T-cell (primary cell): Measurements from ENCODE around the gene KRTAP10-8. TPM values are rescaled to one million over a fixed set of nuclear protein-coding genes. Genes with fewer than 3 reads are reported as not detected.
A peak's percentile ranks its signal among the peaks of the same experiment; 100 is the strongest.
"Not testable (repeated sequence)": the region's sequence is repeated elsewhere in the genome, so short reads cannot be mapped to it uniquely, and the experiment has no call there.

Source experiments
- ATAC-seq, 4 experiments: fragments of 200-7000 bp in 3 of 4; fragments of 150-1000 bp in 1 of 4; cut with Tn5 transposase; replicated peaks in 1 of 4; 1 replicate in 3 of 4; 2 replicates in 1 of 4; pipeline ENCODE4 v1.10.0; 2021; ENCODE audit warnings: moderate library complexity in 3 of 4, mild to moderate bottlenecking in 2 of 4, moderate number of reproducible peaks in 1 of 4
- CTCF ChIA-PET, 2 donors: fragments of 300-600 bp; sonication (Branson Sonifier 250); formaldehyde crosslinking; loops; one replicate each; lab custom pipeline; 2022; ENCODE audit warnings: antibody characterized with exemption in 2 of 2; lab: Charles Lee
- POLR2A ChIA-PET, 2 donors: fragments of 300-600 bp; sonication (Branson Sonifier 250); formaldehyde crosslinking; loops; one replicate each; lab custom pipeline; 2022; ENCODE audit warnings: antibody characterized with exemption in 2 of 2; lab: Charles Lee
- DNase-seq, 35 experiments: peaks; one replicate each; pipeline versions ENCODE4 v3.0.0 to v3.0.0-alpha.2; 2013 to 2023
- H3K27ac ChIP-seq: one replicate; pipeline ENCODE4 v1.5.1; 2013; ENCODE audit warnings: low read length
- H3K27me3 ChIP-seq, 2 experiments: replicated peaks in 1 of 2; 1 replicate in 1 of 2; 2 replicates in 1 of 2; pipeline versions ENCODE4 v1.6.1 to v1.7.0; 2013; ENCODE audit warnings: low read length in 1 of 2, mixed read lengths in 1 of 2; ENCODE audit not compliant: control insufficient read depth in 2 of 2, insufficient read depth in 2 of 2; ENCODE audit errors: extremely low read depth in 1 of 2
- H3K36me3 ChIP-seq, 2 donors: 1 replicate in 1 of 2; 2 replicates in 1 of 2; pipeline versions ENCODE4 v1.6.1 to v1.7.0; 2013; ENCODE audit warnings: low read length in 1 of 2; ENCODE audit not compliant: control insufficient read depth in 2 of 2, insufficient read depth in 1 of 2; ENCODE audit errors: extremely low read depth in 1 of 2
- H3K4me1 ChIP-seq, 2 experiments: 1 replicate in 1 of 2; 2 replicates in 1 of 2; pipeline versions ENCODE4 v1.6.1 to v1.7.0; 2013; ENCODE audit warnings: low read length in 2 of 2, mixed read lengths in 1 of 2; ENCODE audit not compliant: insufficient read depth in 2 of 2, control insufficient read depth in 1 of 2; ENCODE audit errors: extremely low read depth in 1 of 2
- H3K4me3 ChIP-seq, 2 donors: 1 replicate in 1 of 2; 2 replicates in 1 of 2; pipeline versions ENCODE4 v1.5.1 to v1.7.0; 2013; ENCODE audit warnings: mild to moderate bottlenecking in 2 of 2, low read length in 1 of 2, moderate library complexity in 1 of 2; ENCODE audit not compliant: control insufficient read depth in 1 of 2; ENCODE audit errors: extremely low read depth in 1 of 2
- H3K9me3 ChIP-seq: 2 replicates; pipeline ENCODE4 v1.7.0; 2013
- H3K27ac Mint-ChIP-seq, 2 donors: one replicate each; pipeline ENCODE4 v1.8.0; 2020 to 2021; ENCODE audit warnings: mild to moderate bottlenecking in 2 of 2, mixed read lengths in 2 of 2
- H3K27me3 Mint-ChIP-seq, 2 donors: one replicate each; pipeline ENCODE4 v1.8.0; 2021 to 2022; ENCODE audit warnings: mixed read lengths in 2 of 2
- H3K36me3 Mint-ChIP-seq: one replicate; pipeline ENCODE4 v1.8.0; 2021; ENCODE audit warnings: mixed read lengths
- H3K4me1 Mint-ChIP-seq, 3 donors: one replicate each; pipeline ENCODE4 v1.8.0; 2020 to 2022; ENCODE audit warnings: mixed read lengths in 3 of 3, mild to moderate bottlenecking in 1 of 3
- H3K4me3 Mint-ChIP-seq, 3 donors: one replicate each; pipeline ENCODE4 v1.8.0; 2020 to 2022; ENCODE audit warnings: mild to moderate bottlenecking in 3 of 3, mixed read lengths in 3 of 3, moderate library complexity in 3 of 3
- H3K9me3 Mint-ChIP-seq, 3 donors: one replicate each; pipeline ENCODE4 v1.8.0; 2020 to 2022; ENCODE audit warnings: mixed read lengths in 3 of 3
- whole genome bisulfite sequencing: methylation state at CpG from one replicate; pipeline ENCODE4 v1.1.5; 2013; ENCODE audit warnings: missing lambda C conversion rate; ENCODE audit not compliant: insufficient coverage; 5-methylcytosine and 5-hydroxymethylcytosine counted together
- total RNA-seq, 35 experiments: library from RNA in 6 of 35; stranded (reverse) in 6 of 35; fragments of 120-200 nt in 1 of 35; gene quantifications; one replicate each; pipeline versions ENCODE4 v1.2.1 to v1.2.4 and lab custom pipeline; 2013 to 2026

Gene KRTAP10-8
- total RNA-seq, 5 donors from 2014 or later (not counting 1 experiment from before 2014, with no cell fraction given) = not detected

- Histone ChIP-seq H3K36me3 (no peaks in the 10 kb centered on the region), H3K9me3 (no peaks in the 10 kb centered on the region), H3K27ac (no peak overlapping the region), H3K4me3 (no peak overlapping the region), H3K27me3 (peaks cover 0 to 11% of the 10 kb centered on the region in 2 experiments), H3K4me1 (peaks cover 0 to 4% of the 10 kb centered on the region in 2 experiments)
- DNase-seq = peak in 9 of 35 experiments; percentile 7 to 24 (median 11)
- WGBS = no CpG with 5 or more reads among the region's 6 CpGs
- peaks cover 8 to 13% (median 9%) of the 10 kb centered on the region in 3 donors for H3K9me3 Mint-ChIP-seq
- no peaks in the 10 kb centered on the region for H3K36me3 Mint-ChIP-seq
- H3K4me3 Mint-ChIP-seq = no peak overlapping the region
- H3K27me3 Mint-ChIP-seq = peaks cover 22 to 41% of the 10 kb centered on the region in 2 donors
- H3K27ac Mint-ChIP-seq = no peak overlapping the region
- ATAC-seq = peak; percentile 47 to 81 (median 71)
- POLR2A ChIA-PET = no interaction called here
- peaks cover 20 to 24% (median 22%) of the 10 kb centered on the region in 3 donors for H3K4me1 Mint-ChIP-seq
- CTCF ChIA-PET = no interaction called here
Measured at GRCh38 chr21:44583800-44584147, 28.1 kb upstream of the KRTAP10-8 start.

GRCh38 chr21:44585892-44586291 is 26.0 kb upstream of the KRTAP10-8 start:
- no peak for DNase-seq
- Mint-ChIP-seq H3K4me3 (no peak overlapping the region), H3K4me1 (peaks cover 18 to 24% (median 22%) of the 10 kb centered on the region in 3 donors), H3K9me3 (peaks cover 4 to 9% (median 8%) of the 10 kb centered on the region in 3 donors), H3K27ac (peak overlapping the region in 1 of 2 donors; percentile 6), H3K27me3 (peaks cover 22 to 44% of the 10 kb centered on the region in 2 donors), H3K36me3 (no peaks in the 10 kb centered on the region)
- H3K9me3 ChIP-seq = no peaks in the 10 kb centered on the region
- ChIA-PET POLR2A (no interaction called here), CTCF (no interaction called here)
- peaks cover 0 to 24% of the 10 kb centered on the region in 2 experiments for H3K27me3 ChIP-seq
- WGBS = 82% methylated on average over 3 of the region's 3 CpGs
- ATAC-seq = no peak
- H3K4me3 ChIP-seq = no peak overlapping the region
- no peaks in the 10 kb centered on the region for H3K36me3 ChIP-seq
- peaks cover 0 to 4% of the 10 kb centered on the region in 2 experiments for H3K4me1 ChIP-seq
- H3K27ac ChIP-seq = no peak overlapping the region

DNA sequence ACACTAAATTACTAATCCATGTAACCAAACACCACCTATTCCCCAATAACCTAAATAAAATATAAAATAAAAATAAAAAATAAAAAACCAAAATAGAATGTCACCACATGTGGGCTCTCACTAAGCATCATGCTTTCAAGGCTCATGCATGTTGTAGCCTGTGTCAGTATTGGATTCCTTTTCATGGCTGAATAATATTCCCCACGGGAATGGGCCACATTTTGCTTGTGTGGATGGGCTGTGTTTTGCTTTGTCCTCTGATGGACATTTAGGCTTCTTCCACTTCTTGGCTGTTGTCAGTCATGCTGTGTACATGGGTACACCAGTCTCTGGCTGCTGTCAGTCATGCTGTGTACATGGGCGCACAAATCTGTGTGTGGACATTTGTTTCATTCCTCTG is 22.8 kb upstream of the KRTAP10-8 start:
- Histone ChIP-seq H3K27me3 (peaks cover 0 to 34% of the 10 kb centered on the region in 2 experiments), H3K4me3 (no peak overlapping the region), H3K4me1 (peaks cover 0 to 2% of the 10 kb centered on the region in 2 experiments), H3K36me3 (no peaks in the 10 kb centered on the region), H3K9me3 (no peaks in the 10 kb centered on the region), H3K27ac (no peak overlapping the region)
- 100% methylated on average over 1 of the region's 2 CpGs for WGBS
- ChIA-PET POLR2A (no interaction called here), CTCF (no interaction called here)
- ATAC-seq (no peak), DNase-seq (no peak)
- H3K27me3 Mint-ChIP-seq = peaks cover 21 to 44% of the 10 kb centered on the region in 2 donors
- no peaks in the 10 kb centered on the region for H3K9me3 Mint-ChIP-seq
- H3K36me3 Mint-ChIP-seq = no peaks in the 10 kb centered on the region
- peaks cover 4 to 7% (median 6%) of the 10 kb centered on the region in 3 donors for H3K4me1 Mint-ChIP-seq
- H3K4me3 Mint-ChIP-seq = no peak overlapping the region
- H3K27ac Mint-ChIP-seq = no peak overlapping the region

DNA sequence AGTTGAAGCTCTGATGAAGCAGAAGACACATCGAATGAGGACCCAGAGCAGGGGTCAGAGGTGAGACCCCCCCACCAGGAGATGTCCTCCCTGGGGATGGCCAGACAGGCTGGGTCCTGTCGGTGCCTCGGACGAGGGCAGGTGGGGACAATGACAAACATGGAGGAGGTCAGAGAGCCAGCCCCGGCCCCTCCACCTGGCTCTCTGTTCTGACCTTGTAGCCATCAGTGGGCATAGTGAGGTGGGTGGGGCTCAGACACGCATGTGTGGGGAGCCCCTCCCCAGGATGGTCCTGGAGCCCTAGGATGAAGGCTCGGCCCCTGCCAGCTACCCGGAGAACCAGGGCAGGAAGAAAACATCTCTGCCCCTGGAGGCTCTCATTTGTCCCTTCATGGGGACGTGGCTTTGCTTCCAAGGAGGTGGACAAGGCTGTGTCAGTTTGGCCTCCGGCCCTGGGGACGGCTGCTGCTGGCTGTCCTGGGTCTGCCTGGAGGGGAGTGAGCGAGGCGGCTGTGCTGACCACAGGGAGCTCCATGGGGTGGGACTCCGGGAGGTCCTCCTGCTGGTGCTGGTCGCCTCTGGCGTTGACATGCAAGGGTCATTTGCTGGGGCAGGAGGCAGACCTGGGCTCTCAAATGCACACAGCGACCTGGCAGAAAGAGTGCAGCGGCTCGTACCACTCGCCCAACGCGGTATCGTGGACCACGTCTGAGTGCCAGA is 22.1 kb upstream of the KRTAP10-8 start:
- POLR2A ChIA-PET = no interaction called here

DNA sequence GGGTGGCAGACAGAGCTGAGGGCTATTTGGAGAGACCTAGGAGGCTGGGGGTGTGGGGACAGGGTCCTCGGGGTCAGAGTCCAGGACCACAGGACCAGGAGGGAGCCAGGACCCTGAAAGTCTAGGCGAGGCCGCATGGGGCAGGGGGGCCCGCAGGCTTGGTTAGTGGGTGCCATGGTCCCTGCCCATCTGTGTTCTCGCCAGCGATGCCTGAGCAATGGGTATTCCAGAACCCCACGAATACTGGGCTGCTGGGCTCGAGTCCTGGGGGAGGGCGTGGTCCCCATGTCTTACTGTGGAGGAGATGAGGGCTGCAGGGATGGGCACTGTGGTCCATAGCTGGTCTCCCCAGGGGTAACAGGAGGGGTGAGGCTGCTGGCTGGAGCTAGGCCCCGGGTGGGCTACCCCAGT is 21.6 kb upstream of the KRTAP10-8 start:
- no peak overlapping the region for H3K4me3 ChIP-seq
- H3K9me3 Mint-ChIP-seq = no peaks in the 10 kb centered on the region
- DNase-seq (no peak), ATAC-seq (no peak)
- peaks cover 12 to 37% of the 10 kb centered on the region in 2 donors for H3K27me3 Mint-ChIP-seq
- peaks cover 0 to 34% of the 10 kb centered on the region in 2 experiments for H3K27me3 ChIP-seq
- no peak overlapping the region for H3K27ac Mint-ChIP-seq
- H3K36me3 Mint-ChIP-seq = no peaks in the 10 kb centered on the region
- no peaks in the 10 kb centered on the region for H3K36me3 ChIP-seq
- H3K9me3 ChIP-seq = no peaks in the 10 kb centered on the region
- POLR2A ChIA-PET = no interaction called here
- H3K4me1 ChIP-seq = peaks cover 0 to 2% of the 10 kb centered on the region in 2 experiments
- 61% methylated on average over 4 of the region's 10 CpGs for WGBS
- peaks cover 0 to 2% (median 0%) of the 10 kb centered on the region in 3 donors for H3K4me1 Mint-ChIP-seq
- H3K27ac ChIP-seq = no peak overlapping the region
- H3K4me3 Mint-ChIP-seq = no peak overlapping the region
- CTCF ChIA-PET = no interaction called here

More for the DNA sequence above, 22.1 kb upstream of the KRTAP10-8 start:
- ATAC-seq (no peak), DNase-seq (no peak)
- no peak overlapping the region for H3K27ac Mint-ChIP-seq
- no peaks in the 10 kb centered on the region for H3K9me3 Mint-ChIP-seq
- peaks cover 16 to 40% of the 10 kb centered on the region in 2 donors for H3K27me3 Mint-ChIP-seq
- 85% methylated on average over 20 of the region's 24 CpGs for WGBS
- peaks cover 0 to 2% (median 0%) of the 10 kb centered on the region in 3 donors for H3K4me1 Mint-ChIP-seq
- H3K4me3 ChIP-seq = no peak overlapping the region
- H3K36me3 Mint-ChIP-seq = no peaks in the 10 kb centered on the region
- CTCF ChIA-PET = no interaction called here
- H3K9me3 ChIP-seq = no peaks in the 10 kb centered on the region
- no peak overlapping the region for H3K27ac ChIP-seq
- H3K4me1 ChIP-seq = peaks cover 0 to 2% of the 10 kb centered on the region in 2 experiments
- no peaks in the 10 kb centered on the region for H3K36me3 ChIP-seq
- H3K27me3 ChIP-seq = peaks cover 0 to 34% of the 10 kb centered on the region in 2 experiments
- no peak overlapping the region for H3K4me3 Mint-ChIP-seq

- not testable (repeated sequence) for ATAC-seq
- DNase-seq = peak in 1 of 35 experiments; percentile 17
- WGBS = 95% methylated on average over 9 of the region's 19 CpGs
Measured at GRCh38 chr21:44590897-44591800, 20.7 kb upstream of the KRTAP10-8 start.

More at GRCh38 chr21:44590897-44591800, 20.7 kb upstream of the KRTAP10-8 start:
- H3K36me3 Mint-ChIP-seq, H3K36me3 ChIP-seq, H3K4me3 ChIP-seq, H3K27ac Mint-ChIP-seq, H3K4me3 Mint-ChIP-seq, CTCF ChIA-PET, POLR2A ChIA-PET, H3K27ac ChIP-seq, H3K9me3 ChIP-seq, H3K4me1 Mint-ChIP-seq, H3K9me3 Mint-ChIP-seq, H3K4me1 ChIP-seq: not testable (repeated sequence)
- H3K27me3 Mint-ChIP-seq = peaks cover 8 to 32% of the 10 kb centered on the region in 2 donors
- H3K27me3 ChIP-seq = peaks cover 0 to 30% of the 10 kb centered on the region in 2 experiments
